ENCODE data around the gene UBR7.
"Not testable (repeated sequence)": the region's sequence is repeated elsewhere in the genome, so short reads cannot be mapped to it uniquely, and the experiment has no call there.

DNA sequence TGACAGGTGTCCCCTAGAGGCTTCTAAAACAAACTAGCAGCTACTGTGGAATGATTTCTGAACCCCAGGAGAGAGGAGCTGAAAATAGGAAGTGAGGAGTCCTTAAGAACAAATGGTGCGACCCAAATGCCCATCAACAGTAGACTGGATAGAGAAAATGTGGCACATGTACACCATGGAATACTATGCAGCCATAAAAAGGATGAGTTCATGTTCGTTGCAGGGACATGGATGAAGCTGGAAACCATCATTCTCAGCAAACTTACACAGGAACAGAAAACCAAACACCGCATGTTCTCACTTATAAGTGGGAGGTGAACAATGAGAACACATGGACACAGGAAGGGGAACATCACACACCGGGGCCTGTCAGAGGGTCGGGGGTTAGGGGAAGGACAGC, 26.0 kb downstream of the UBR7 start:
- TF ChIP-seq CTCF, POLR2A (IDR thresholded peaks at IDR 0.05): not testable (repeated sequence)
